OCI-LY7 (cell line): ENCODE data around the gene TRA2A. TPM values are rescaled to one million over a fixed set of nuclear protein-coding genes. Genes with fewer than 3 reads are reported as not detected.

Source experiments
- BruUV-seq: library from RNA; stranded (reverse); fragments of 400-500 nt; replicated peaks from 2 replicates; lab custom pipeline; 2021; lab: Mats Ljungman, UMichigan
- CTCF ChIA-PET: fragments of 300-600 bp; sonication (Branson Sonifier 250); formaldehyde crosslinking; loops from one replicate; lab custom pipeline; 2022; ENCODE audit warnings: antibody characterized with exemption; ENCODE audit not compliant: unreplicated experiment; lab: Charles Lee
- POLR2A ChIA-PET: fragments of 300-600 bp; sonication (Branson Sonifier 250); formaldehyde crosslinking; loops from one replicate; lab custom pipeline; 2022; ENCODE audit warnings: antibody characterized with exemption; lab: Charles Lee
- DNase-seq: peaks from one replicate; pipeline ENCODE4 v3.0.0-alpha.2; 2015; ENCODE audit warnings: low spot score
- H2AFZ ChIP-seq: fragments of 200-600 bp; sonication (generic), shearing (Covaris generic); 2 replicates; pipeline ENCODE4 v1.6.1; 2014; ENCODE audit warnings: mild to moderate bottlenecking, antibody characterized with exemption, low read length, moderate library complexity
- H3K27ac ChIP-seq: fragments of 200-600 bp; sonication (generic); 2 replicates; pipeline ENCODE4 v1.5.1; 2014; ENCODE audit warnings: mixed run types, low read depth, mild to moderate bottlenecking, moderate library complexity, low read length, inconsistent platforms; ENCODE audit not compliant: poor library complexity, severe bottlenecking
- H3K36me3 ChIP-seq: fragments of 200-600 bp; sonication (generic); 2 replicates; pipeline ENCODE4 v1.6.1; 2014; ENCODE audit warnings: mild to moderate bottlenecking, antibody characterized with exemption, low read length, moderate library complexity, mixed read lengths; ENCODE audit not compliant: insufficient read depth
- H3K4me1 ChIP-seq: fragments of 200-600 bp; sonication (generic); 2 replicates; pipeline ENCODE4 v1.5.1; 2014; ENCODE audit warnings: mild to moderate bottlenecking, low read length; ENCODE audit not compliant: insufficient read depth, poor library complexity, severe bottlenecking
- H3K4me2 ChIP-seq: fragments of 200-600 bp; sonication (generic); 2 replicates; pipeline ENCODE4 v1.6.1; 2014; ENCODE audit warnings: mild to moderate bottlenecking, low read length
- H3K4me3 ChIP-seq: fragments of 200-600 bp; sonication (generic); 2 replicates; pipeline ENCODE4 v1.5.1; 2014; ENCODE audit warnings: mild to moderate bottlenecking, low read depth, low read length; ENCODE audit not compliant: poor library complexity, severe bottlenecking
- H3K79me2 ChIP-seq: fragments of 200-600 bp; sonication (generic); 2 replicates; pipeline ENCODE4 v1.6.1; 2016; ENCODE audit warnings: low read depth, mild to moderate bottlenecking, low read length, moderate library complexity, mixed read lengths; ENCODE audit not compliant: insufficient read depth
- H3K9me2 ChIP-seq: fragments of 200-600 bp; sonication (generic); 2 replicates; pipeline ENCODE4 v1.6.1; 2016; ENCODE audit warnings: mild to moderate bottlenecking, low read length, mixed read lengths; ENCODE audit not compliant: insufficient read depth
- H3K9me3 ChIP-seq: fragments of 200-600 bp; sonication (generic); 2 replicates; pipeline ENCODE4 v1.6.1; 2014; ENCODE audit warnings: mild to moderate bottlenecking, mixed run types, low read length, mixed read lengths
- H4K20me1 ChIP-seq: fragments of 200-600 bp; sonication (generic); 2 replicates; pipeline ENCODE4 v1.6.1; 2014; ENCODE audit warnings: mild to moderate bottlenecking, antibody characterized with exemption, low read length, moderate library complexity, mixed read lengths; ENCODE audit not compliant: insufficient read depth
- EZH2phosphoT487 ChIP-seq: fragments of 200-600 bp; sonication (generic); IDR thresholded peaks from 2 replicates; pipeline ENCODE4 v1.6.1; 2018; ENCODE audit warnings: low read depth, borderline replicate concordance, mild to moderate bottlenecking, mixed run types, antibody characterized with exemption, low read length, moderate library complexity, mixed read lengths
- intact Hi-C: fragments of 100-400 bp; cut with micrococcal nuclease; formaldehyde crosslinking; loops from one replicate; pipeline ENCODE4 v1.10.0; 2022; ENCODE audit not compliant: unreplicated experiment
- total RNA-seq, 2 experiments: library from RNA; depleted of rRNA in 1 of 2; stranded (reverse); fragments of >200 nt in 1 of 2; shearing (Covaris generic) in 1 of 2; gene quantifications; 2 replicates each; pipeline ENCODE4 v1.2.3, GENCODE V29; 2014 to 2022
- TF ChIP-seq, protein P1 (sequence below): fragments of 200-600 bp; sonication (generic); conservative IDR thresholded peaks from 2 replicates; pipeline ENCODE4 v1.5.1; 2014; ENCODE audit warnings: mild to moderate bottlenecking, antibody characterized with exemption, low read length, moderate library complexity, mixed read lengths

TRA2A gene
- total RNA-seq, 2 experiments from 2014 or later: 41.4 to 129 TPM

DNA sequence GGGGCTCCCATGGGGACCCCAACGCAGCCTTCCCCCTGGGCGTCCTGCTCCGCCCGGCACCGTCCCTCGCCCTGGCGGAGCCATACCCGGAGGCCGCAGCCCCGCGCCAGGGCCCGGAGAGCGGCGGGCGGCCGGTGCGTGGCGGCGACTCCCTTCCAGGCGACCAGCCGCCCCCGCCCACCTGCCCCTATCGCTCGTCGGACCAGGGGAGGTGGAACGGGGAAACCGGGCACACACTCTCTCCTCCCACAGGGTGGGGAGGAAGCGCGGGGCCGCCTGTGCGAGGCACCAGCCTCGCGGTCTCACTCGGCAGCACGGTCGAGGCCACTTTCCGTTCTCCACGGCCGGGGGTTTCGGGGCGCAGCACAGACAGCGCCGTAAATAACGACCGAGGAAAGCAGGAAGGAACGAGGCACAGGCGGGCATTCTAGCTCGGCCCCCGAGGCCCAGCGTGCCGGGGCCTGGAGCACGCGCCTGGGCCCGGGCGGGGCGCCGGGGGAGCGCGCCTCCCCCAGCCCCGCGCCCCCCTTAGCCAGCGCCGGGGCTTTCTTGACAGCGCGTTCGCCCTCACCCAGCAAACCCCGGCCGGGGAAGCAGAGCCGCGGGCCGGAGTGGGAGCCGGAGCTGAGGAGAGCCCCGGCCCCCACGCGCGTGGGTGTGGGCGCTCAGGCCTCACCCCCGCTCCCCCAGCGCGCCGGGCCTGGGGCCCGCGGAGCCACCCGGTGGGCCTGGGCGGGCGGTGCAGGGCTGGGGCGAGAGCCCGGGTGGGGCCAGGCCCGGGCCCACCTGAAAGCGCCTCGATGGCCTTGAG, 62.4 kb downstream of the TRA2A start:
- peak overlapping the region; percentile 100 for H3K4me2 ChIP-seq
- H3K4me3 ChIP-seq: peak overlapping the region; percentile 85
- peaks cover 30% of the 10 kb centered on the region for H3K4me1 ChIP-seq
- no peaks in the 10 kb centered on the region for H3K9me2 ChIP-seq
- intact Hi-C loops: no loop called here
- H3K36me3 ChIP-seq: no peaks in the 10 kb centered on the region; the same call in 1 of the 2 replicates
- TF ChIP-seq, protein P1, sequence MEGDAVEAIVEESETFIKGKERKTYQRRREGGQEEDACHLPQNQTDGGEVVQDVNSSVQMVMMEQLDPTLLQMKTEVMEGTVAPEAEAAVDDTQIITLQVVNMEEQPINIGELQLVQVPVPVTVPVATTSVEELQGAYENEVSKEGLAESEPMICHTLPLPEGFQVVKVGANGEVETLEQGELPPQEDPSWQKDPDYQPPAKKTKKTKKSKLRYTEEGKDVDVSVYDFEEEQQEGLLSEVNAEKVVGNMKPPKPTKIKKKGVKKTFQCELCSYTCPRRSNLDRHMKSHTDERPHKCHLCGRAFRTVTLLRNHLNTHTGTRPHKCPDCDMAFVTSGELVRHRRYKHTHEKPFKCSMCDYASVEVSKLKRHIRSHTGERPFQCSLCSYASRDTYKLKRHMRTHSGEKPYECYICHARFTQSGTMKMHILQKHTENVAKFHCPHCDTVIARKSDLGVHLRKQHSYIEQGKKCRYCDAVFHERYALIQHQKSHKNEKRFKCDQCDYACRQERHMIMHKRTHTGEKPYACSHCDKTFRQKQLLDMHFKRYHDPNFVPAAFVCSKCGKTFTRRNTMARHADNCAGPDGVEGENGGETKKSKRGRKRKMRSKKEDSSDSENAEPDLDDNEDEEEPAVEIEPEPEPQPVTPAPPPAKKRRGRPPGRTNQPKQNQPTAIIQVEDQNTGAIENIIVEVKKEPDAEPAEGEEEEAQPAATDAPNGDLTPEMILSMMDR: peak; percentile 30; the same call in 1 of the 2 replicates
- no peak for TF ChIP-seq EZH2phosphoT487
- peak overlapping the region; percentile 27 for H2AFZ ChIP-seq
- peaks cover 70% of the 10 kb centered on the region for H3K79me2 ChIP-seq
- peak; percentile 70 for DNase-seq
- CTCF ChIA-PET: interaction anchor here (1.5 kb wide), 1 partner anchor 12 kb away, joined by 3 read pairs; no protein-coding TSS in a partner anchor
- peak overlapping the region; percentile 90 for H3K27ac ChIP-seq
- H4K20me1 ChIP-seq: peaks cover 16% of the 10 kb centered on the region
- H3K9me3 ChIP-seq: no peaks in the 10 kb centered on the region
- no TSS peak for BruUV-seq
- POLR2A ChIA-PET: interaction anchor here (0.9 to 1.5 kb wide), 3 partner anchors 21 to 106 kb away, joined by 3 to 7 read pairs (median 4); no protein-coding TSS in a partner anchor

DNA sequence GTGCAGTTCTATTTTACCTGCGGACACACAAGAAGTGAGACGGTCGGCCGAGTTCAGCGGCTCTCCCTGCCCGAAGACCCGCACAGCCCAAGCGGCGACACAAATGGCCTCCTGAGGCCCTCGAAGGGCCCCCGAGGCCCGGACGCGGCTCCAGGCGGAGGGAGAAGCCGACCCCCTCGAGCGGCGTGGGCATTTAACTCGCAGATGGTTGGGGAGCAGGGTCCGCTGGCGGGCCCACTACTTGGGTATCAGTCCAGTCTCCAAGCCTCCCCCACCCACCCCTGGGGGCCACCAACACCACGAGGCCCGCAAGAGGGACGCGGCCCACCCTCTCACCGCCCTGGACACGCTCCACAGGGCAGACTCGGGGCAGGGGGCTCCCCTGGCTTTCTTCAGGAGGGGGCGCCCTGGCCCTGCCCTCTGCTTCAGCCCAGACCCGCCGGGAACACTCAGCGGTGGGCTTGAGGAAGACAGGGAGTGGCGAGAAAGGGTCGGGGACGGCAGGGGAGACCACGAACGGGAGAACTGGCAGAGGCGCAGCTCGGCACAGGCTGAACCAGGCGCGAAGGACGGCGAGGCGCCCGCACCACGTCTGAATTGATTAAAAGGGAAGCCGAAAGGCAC, 63.1 kb downstream of the TRA2A start:
- intact Hi-C loops: loop anchor here (1.0 kb wide), 1 partner anchor 96 kb away; no protein-coding TSS in a partner anchor
- Histone ChIP-seq H3K27ac (peak overlapping the region; percentile 90), H3K4me2 (peak overlapping the region; percentile 100), H4K20me1 (peaks cover 16% of the 10 kb centered on the region), H3K9me3 (no peaks in the 10 kb centered on the region), H3K9me2 (no peaks in the 10 kb centered on the region), H3K36me3 (no peaks in the 10 kb centered on the region; the same call in 1 of the 2 replicates), H2AFZ (no peak overlapping the region), H3K4me3 (peak overlapping the region; percentile 85), H3K4me1 (peaks cover 38% of the 10 kb centered on the region), H3K79me2 (peaks cover 75% of the 10 kb centered on the region)
- TF ChIP-seq EZH2phosphoT487: no peak
- TF ChIP-seq, protein P1: no peak; the same call in 1 of the 2 replicates
- no TSS peak for BruUV-seq
- ChIA-PET CTCF (interaction anchor here (1.5 kb wide), 1 partner anchor 12 kb away, joined by 3 read pairs; no protein-coding TSS in a partner anchor), POLR2A (interaction anchor here (0.9 to 2.6 kb wide), 4 partner anchors 11 to 111 kb away, joined by 4 to 11 read pairs (median 6); no protein-coding TSS in a partner anchor)
- peak; percentile 60 for DNase-seq
